DOHH2 (cell line): ENCODE data around the gene SLX4IP.

Experiments used
- H3F3A ChIP-seq: fragments of 200-600 bp; sonication (generic), shearing (Covaris generic); 2 replicates; pipeline ENCODE4 v1.6.0; 2016; ENCODE audit warnings: antibody characterized with exemption, mild to moderate bottlenecking; ENCODE audit not compliant: control insufficient read depth, insufficient read depth
- H3K27ac ChIP-seq: fragments of 200-600 bp; sonication (generic); 2 replicates; pipeline ENCODE4 v1.5.1; 2014; ENCODE audit warnings: low read depth, mild to moderate bottlenecking, low read length, moderate library complexity
- H3K27me3 ChIP-seq: fragments of 200-600 bp; sonication (generic); 2 replicates; pipeline ENCODE4 v1.6.1; 2014; ENCODE audit warnings: mild to moderate bottlenecking, low read length, mixed read lengths; ENCODE audit not compliant: control insufficient read depth
- H3K36me3 ChIP-seq: fragments of 200-600 bp; sonication (generic); 2 replicates; pipeline ENCODE4 v1.6.1; 2014; ENCODE audit warnings: mild to moderate bottlenecking, low read length, moderate library complexity, mixed read lengths; ENCODE audit not compliant: control insufficient read depth
- H3K4me1 ChIP-seq: fragments of 200-600 bp; sonication (generic); 2 replicates; pipeline ENCODE4 v1.6.1; 2014; ENCODE audit warnings: mild to moderate bottlenecking, low read length, mixed read lengths; ENCODE audit not compliant: control insufficient read depth
- H3K4me2 ChIP-seq: fragments of 200-600 bp; sonication (generic); 2 replicates; pipeline ENCODE4 v1.6.0; 2014; ENCODE audit warnings: mild to moderate bottlenecking, low read length, moderate library complexity
- H3K4me3 ChIP-seq: fragments of 200-600 bp; sonication (generic); 2 replicates; pipeline ENCODE4 v1.5.1; 2014; ENCODE audit warnings: mild to moderate bottlenecking, low read length, mixed read lengths
- H3K79me2 ChIP-seq: fragments of 200-600 bp; sonication (generic); 2 replicates; pipeline ENCODE4 v1.6.1; 2014; ENCODE audit warnings: mild to moderate bottlenecking, low read length, mixed read lengths; ENCODE audit not compliant: control insufficient read depth
- H3K9me2 ChIP-seq: fragments of 200-600 bp; sonication (generic); replicated peaks from 2 replicates; pipeline ENCODE4 v1.6.1; 2014; ENCODE audit warnings: mild to moderate bottlenecking, low read length, mixed read lengths; ENCODE audit not compliant: control insufficient read depth
- H3K9me3 ChIP-seq: fragments of 200-600 bp; sonication (generic); 2 replicates; pipeline ENCODE4 v1.6.1; 2014; ENCODE audit warnings: antibody characterized with exemption, low read length, mixed read lengths; ENCODE audit not compliant: control insufficient read depth, insufficient read depth
- H4K20me1 ChIP-seq: fragments of 200-600 bp; sonication (generic); 2 replicates; pipeline ENCODE4 v1.6.0; 2014; ENCODE audit warnings: low read depth, mild to moderate bottlenecking, antibody characterized with exemption, low read length, moderate library complexity; ENCODE audit not compliant: control insufficient read depth, insufficient read depth
- CTCF ChIP-seq: fragments of 200-600 bp; sonication (generic); IDR thresholded peaks from one replicate; pipeline ENCODE4 v1.5.1; 2014; ENCODE audit warnings: antibody characterized with exemption, mild to moderate bottlenecking, low read depth, low read length; ENCODE audit not compliant: poor library complexity, severe bottlenecking
- EZH2phosphoT487 ChIP-seq: fragments of 200-600 bp; sonication (generic); IDR thresholded peaks from 2 replicates; pipeline ENCODE4 v1.6.1; 2017; ENCODE audit warnings: borderline replicate concordance, mild to moderate bottlenecking, antibody characterized with exemption, low read length, moderate library complexity, mixed read lengths

The SLX4IP gene

GRCh38 chr20:10670501-10671220 is 235.6 kb downstream of the SLX4IP start:
- H3F3A ChIP-seq = 0 out of 2 replicates have a peak, but pooled peaks cover 3% of the 10 kb centered on the region
- no peaks in the 10 kb centered on the region for H3K79me2 ChIP-seq
- peak overlapping the region; percentile 67 for H3K4me2 ChIP-seq
- no peak overlapping the region for H3K27ac ChIP-seq
- TF ChIP-seq CTCF = no peak
- TF ChIP-seq EZH2phosphoT487 = no peak
- H3K9me2 ChIP-seq = no peaks in the 10 kb centered on the region
- H3K9me3 ChIP-seq = no peaks in the 10 kb centered on the region
- no peaks in the 10 kb centered on the region for H3K36me3 ChIP-seq
- no peaks in the 10 kb centered on the region; the same call in 1 of the 2 replicates for H4K20me1 ChIP-seq
- peaks cover 42% of the 10 kb centered on the region for H3K4me1 ChIP-seq
- peaks cover 54% of the 10 kb centered on the region for H3K27me3 ChIP-seq
- H3K4me3 ChIP-seq = peak overlapping the region; percentile 28

GRCh38 chr20:10671221-10671918 is 236.3 kb downstream of the SLX4IP start:
- Histone ChIP-seq H3K4me1 (peaks cover 42% of the 10 kb centered on the region), H3K36me3 (no peaks in the 10 kb centered on the region), H3K9me2 (no peaks in the 10 kb centered on the region), H3K27ac (no peak overlapping the region), H4K20me1 (no peaks in the 10 kb centered on the region; the same call in 1 of the 2 replicates), H3K27me3 (peaks cover 56% of the 10 kb centered on the region), H3F3A (0 out of 2 replicates have a peak, but pooled peaks cover 3% of the 10 kb centered on the region), H3K4me2 (peak overlapping the region; percentile 67), H3K79me2 (no peaks in the 10 kb centered on the region), H3K4me3 (peak overlapping the region; percentile 28; the same call in 1 of the 2 replicates), H3K9me3 (no peaks in the 10 kb centered on the region)
- TF ChIP-seq CTCF = no peak
- TF ChIP-seq EZH2phosphoT487 = no peak

DNA sequence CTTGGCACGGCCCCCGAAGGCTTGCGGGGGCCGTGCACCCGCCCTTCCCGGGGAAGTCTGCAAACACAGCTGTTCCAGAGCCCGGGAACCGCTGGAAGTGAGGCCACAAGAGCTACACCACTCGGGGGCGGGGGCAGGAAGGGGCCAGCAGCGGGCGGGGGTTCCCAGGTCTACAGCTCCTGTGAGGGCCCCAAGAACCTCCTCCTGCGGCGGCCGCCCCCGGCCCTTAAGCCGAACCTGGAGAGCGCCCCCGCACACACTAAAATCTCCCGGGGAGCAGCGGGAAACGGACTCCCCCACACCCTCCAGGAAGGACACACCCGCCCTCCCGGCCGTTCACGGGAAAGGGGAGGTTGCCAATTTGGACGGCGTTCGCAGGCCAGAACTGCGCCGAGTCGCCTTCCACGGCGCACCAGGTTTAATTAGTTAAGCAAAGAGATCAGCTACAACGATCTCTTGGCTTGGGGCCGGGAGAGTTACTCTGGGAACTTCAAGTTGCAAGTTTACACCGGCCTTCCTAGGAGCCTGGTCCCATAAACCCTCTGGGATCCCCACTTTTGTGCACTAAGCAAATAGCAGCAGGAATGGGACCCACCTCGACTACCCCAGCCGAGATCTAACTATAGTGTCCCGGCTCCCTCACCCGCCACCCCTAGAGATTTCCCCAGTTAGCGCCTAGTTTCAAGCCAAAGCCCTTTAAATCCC is 237.0 kb downstream of the SLX4IP start:
- Histone ChIP-seq H3K9me2 (no peaks in the 10 kb centered on the region), H3F3A (0 out of 2 replicates have a peak, but pooled peaks cover 3% of the 10 kb centered on the region), H3K36me3 (no peaks in the 10 kb centered on the region), H4K20me1 (no peaks in the 10 kb centered on the region; the same call in 1 of the 2 replicates), H3K27ac (no peak overlapping the region), H3K4me1 (peaks cover 42% of the 10 kb centered on the region), H3K4me3 (peak overlapping the region; percentile 74), H3K27me3 (peaks cover 60% of the 10 kb centered on the region), H3K79me2 (no peaks in the 10 kb centered on the region), H3K9me3 (no peaks in the 10 kb centered on the region), H3K4me2 (peak overlapping the region; percentile 67)
- TF ChIP-seq EZH2phosphoT487 = peak; percentile 23; the same call in 1 of the 2 replicates
- TF ChIP-seq CTCF = no peak
